ENCODE results near the gene KLC1. TPM values are rescaled to one million over a fixed set of nuclear protein-coding genes. Genes with fewer than 3 reads are reported as not detected.

The KLC1 gene
- total RNA-seq, 1 donor from 2014 or later: 211 TPM

- no peak for TF ChIP-seq CTCF (IDR thresholded peaks at IDR 0.05)
- no peaks in the 10 kb centered on the region for H3K9me3 Mint-ChIP-seq (ENCODE audit: unreplicated experiment)
- H3K27ac Mint-ChIP-seq (ENCODE audit: unreplicated experiment): no peak overlapping the region
- no peaks in the 10 kb centered on the region for H3K27me3 Mint-ChIP-seq (ENCODE audit: unreplicated experiment)
- no peak for DNase-seq (ENCODE audit: extremely low spot score, unreplicated experiment)
- H3K4me1 Mint-ChIP-seq (ENCODE audit: unreplicated experiment): no peaks in the 10 kb centered on the region
- no peak overlapping the region for H3K4me3 Mint-ChIP-seq (ENCODE audit: unreplicated experiment)
- H3K36me3 Mint-ChIP-seq (ENCODE audit: unreplicated experiment): no peaks in the 10 kb centered on the region
Observed at GRCh38 chr14:103616635-103617300, 12.2 kb upstream of the KLC1 start.

- Mint-ChIP-seq H3K9me3 (ENCODE audit: unreplicated experiment) (no peaks in the 10 kb centered on the region), H3K36me3 (ENCODE audit: unreplicated experiment) (no peaks in the 10 kb centered on the region), H3K4me3 (ENCODE audit: unreplicated experiment) (no peak overlapping the region), H3K27ac (ENCODE audit: unreplicated experiment) (no peak overlapping the region), H3K4me1 (ENCODE audit: unreplicated experiment) (no peaks in the 10 kb centered on the region), H3K27me3 (ENCODE audit: unreplicated experiment) (no peaks in the 10 kb centered on the region)
- no peak for TF ChIP-seq CTCF (IDR thresholded peaks at IDR 0.05)
- no peak for DNase-seq (ENCODE audit: extremely low spot score, unreplicated experiment)
Observed at GRCh38 chr14:103619057-103619456, 10.0 kb upstream of the KLC1 start.

- TF ChIP-seq CTCF (IDR thresholded peaks at IDR 0.05): no peak
- Mint-ChIP-seq H3K4me3 (ENCODE audit: unreplicated experiment) (no peak overlapping the region), H3K36me3 (ENCODE audit: unreplicated experiment) (no peaks in the 10 kb centered on the region), H3K9me3 (ENCODE audit: unreplicated experiment) (no peaks in the 10 kb centered on the region), H3K27ac (ENCODE audit: unreplicated experiment) (no peak overlapping the region), H3K27me3 (ENCODE audit: unreplicated experiment) (no peaks in the 10 kb centered on the region), H3K4me1 (ENCODE audit: unreplicated experiment) (peaks cover 12% of the 10 kb centered on the region)
- DNase-seq (ENCODE audit: extremely low spot score, unreplicated experiment): no peak
Observed at GRCh38 chr14:103621860-103622259, 7.2 kb upstream of the KLC1 start.

- DNase-seq (ENCODE audit: extremely low spot score, unreplicated experiment): no peak
- Mint-ChIP-seq H3K27me3 (ENCODE audit: unreplicated experiment) (no peaks in the 10 kb centered on the region), H3K36me3 (ENCODE audit: unreplicated experiment) (no peaks in the 10 kb centered on the region), H3K9me3 (ENCODE audit: unreplicated experiment) (no peaks in the 10 kb centered on the region), H3K4me3 (ENCODE audit: unreplicated experiment) (no peak overlapping the region), H3K4me1 (ENCODE audit: unreplicated experiment) (peaks cover 21% of the 10 kb centered on the region), H3K27ac (ENCODE audit: unreplicated experiment) (no peak overlapping the region)
- TF ChIP-seq CTCF (IDR thresholded peaks at IDR 0.05): no peak
Observed at GRCh38 chr14:103623308-103623707, 5.7 kb upstream of the KLC1 start.

GRCh38 chr14:103623883-103624482, 5.0 kb upstream of the KLC1 start:
- Mint-ChIP-seq H3K27ac (ENCODE audit: unreplicated experiment) (no peak overlapping the region), H3K27me3 (ENCODE audit: unreplicated experiment) (no peaks in the 10 kb centered on the region), H3K9me3 (ENCODE audit: unreplicated experiment) (no peaks in the 10 kb centered on the region), H3K36me3 (ENCODE audit: unreplicated experiment) (no peaks in the 10 kb centered on the region), H3K4me1 (ENCODE audit: unreplicated experiment) (peaks cover 24% of the 10 kb centered on the region), H3K4me3 (ENCODE audit: unreplicated experiment) (no peak overlapping the region)
- no peak for TF ChIP-seq CTCF (IDR thresholded peaks at IDR 0.05)
- DNase-seq (ENCODE audit: extremely low spot score, unreplicated experiment): no peak
